Measurements from ENCODE around the gene PIK3IP1.
"Not testable (repeated sequence)": the region's sequence is repeated elsewhere in the genome, so short reads cannot be mapped to it uniquely, and the experiment has no call there.

Gene PIK3IP1

DNA sequence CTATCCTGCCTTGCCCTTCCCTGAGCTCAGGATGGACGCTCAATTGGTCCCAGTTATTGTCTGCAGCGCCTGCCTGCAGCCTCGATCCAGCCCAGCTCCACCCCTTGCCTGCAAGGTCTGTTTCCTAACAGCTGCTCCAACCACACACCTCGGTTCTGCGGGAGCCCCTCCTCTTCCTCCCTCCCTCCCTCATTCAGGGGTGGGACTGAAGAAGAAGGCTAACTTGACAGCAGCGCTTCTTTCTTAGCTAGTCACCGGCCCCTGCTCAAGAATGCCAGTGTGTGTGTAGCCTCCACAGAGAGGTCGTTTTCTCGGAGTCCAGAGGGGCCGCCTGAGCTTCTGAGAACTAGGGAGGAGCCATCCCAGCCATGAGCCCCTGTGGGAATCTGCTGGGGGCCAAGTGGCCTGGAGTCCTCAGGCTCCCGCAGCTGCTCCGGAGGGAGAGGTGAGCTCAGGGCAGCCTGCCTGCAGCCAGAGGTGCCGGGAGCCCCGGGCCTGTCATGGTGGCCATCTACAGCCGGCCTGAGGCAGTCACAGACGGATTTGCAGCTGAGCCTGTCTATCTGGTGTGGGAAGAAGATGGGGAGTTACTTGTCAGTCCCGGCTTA, 44.0 kb downstream of the PIK3IP1 start:
- peak; percentile 61 to 73 for DNase-seq

DNA sequence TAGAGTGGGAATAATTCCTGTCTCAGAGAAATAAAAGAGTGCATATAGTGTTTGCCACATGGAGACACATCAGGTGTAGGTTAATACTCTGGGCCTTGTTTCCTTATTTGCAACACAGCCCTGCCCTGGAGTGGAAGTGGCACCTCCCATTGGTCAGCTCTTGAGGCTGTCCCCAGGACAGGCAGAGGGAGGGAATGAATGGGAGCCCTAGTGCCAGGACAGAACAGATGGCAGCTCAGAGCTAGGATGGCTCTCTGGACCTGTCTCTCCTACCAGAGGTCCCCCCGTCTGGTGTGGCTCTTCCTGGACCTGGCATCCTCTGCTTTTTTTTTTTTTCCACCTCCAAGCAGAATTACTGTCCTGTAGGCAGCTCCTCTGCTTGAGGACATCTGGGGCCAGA, 44.6 kb downstream of the PIK3IP1 start:
- DNase-seq = no peak

DNA sequence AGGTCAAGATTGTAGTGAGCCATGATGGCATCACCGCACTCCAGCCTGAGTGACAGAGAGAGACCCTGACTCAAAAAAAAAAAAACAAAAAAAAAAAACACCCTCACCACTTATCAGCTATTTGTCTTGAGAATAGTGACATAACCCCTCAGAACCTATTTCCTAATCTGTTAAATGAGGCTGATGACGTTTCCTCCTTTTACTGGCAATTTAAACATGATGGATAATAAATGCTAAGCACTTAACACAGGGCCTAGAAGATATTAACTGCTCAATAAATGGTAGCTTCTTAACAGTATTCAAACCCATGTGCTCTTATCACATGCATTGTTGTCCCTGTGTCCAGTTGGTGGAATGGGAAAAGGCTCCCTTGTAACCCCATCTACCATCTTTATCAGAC, 45.6 kb downstream of the PIK3IP1 start:
- no peak for DNase-seq

DNA sequence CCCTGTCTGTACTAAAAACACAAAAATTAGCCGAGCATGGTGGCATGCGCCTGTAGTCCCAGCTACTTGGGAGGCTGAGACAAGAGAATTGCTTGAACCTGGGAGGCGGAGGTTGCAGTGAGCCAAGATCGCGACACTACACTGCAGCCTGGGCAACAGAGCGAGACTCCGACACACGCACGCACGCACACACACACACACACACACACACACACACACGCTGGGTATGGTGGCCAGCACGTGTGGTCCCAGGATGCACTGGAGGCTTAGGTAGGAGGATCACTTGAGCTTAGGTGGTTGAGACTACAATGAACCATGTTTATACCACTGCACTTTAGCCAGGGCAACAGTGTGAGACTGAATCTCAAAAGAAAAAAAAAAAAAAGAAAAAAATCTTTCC, 46.3 kb downstream of the PIK3IP1 start:
- not testable (repeated sequence) for DNase-seq

DNA sequence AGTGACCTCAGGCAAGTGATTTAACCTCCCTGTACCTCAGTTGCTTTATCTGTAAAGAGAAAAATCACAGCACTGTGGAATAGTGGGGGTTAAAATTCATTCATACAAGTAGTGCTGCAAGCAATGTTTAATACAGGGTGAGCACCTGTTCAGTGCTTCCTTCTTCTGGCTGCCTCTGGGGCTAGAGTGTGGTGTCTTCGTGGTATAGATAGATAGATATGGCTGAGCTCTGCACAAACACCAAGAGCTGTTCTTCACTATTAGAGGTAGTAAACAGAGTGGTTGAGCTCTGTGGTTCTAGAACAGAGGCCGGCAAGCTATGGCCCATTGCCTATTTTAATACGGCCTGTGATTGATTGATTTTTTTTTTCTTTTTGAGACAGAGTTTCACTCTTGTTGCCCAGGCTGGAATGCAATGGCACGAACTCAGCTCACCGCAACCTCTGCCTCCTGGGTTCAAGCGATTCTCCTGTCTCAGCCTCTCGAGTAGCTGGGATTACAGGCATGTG, 47.3 kb downstream of the PIK3IP1 start:
- DNase-seq = no peak

DNA sequence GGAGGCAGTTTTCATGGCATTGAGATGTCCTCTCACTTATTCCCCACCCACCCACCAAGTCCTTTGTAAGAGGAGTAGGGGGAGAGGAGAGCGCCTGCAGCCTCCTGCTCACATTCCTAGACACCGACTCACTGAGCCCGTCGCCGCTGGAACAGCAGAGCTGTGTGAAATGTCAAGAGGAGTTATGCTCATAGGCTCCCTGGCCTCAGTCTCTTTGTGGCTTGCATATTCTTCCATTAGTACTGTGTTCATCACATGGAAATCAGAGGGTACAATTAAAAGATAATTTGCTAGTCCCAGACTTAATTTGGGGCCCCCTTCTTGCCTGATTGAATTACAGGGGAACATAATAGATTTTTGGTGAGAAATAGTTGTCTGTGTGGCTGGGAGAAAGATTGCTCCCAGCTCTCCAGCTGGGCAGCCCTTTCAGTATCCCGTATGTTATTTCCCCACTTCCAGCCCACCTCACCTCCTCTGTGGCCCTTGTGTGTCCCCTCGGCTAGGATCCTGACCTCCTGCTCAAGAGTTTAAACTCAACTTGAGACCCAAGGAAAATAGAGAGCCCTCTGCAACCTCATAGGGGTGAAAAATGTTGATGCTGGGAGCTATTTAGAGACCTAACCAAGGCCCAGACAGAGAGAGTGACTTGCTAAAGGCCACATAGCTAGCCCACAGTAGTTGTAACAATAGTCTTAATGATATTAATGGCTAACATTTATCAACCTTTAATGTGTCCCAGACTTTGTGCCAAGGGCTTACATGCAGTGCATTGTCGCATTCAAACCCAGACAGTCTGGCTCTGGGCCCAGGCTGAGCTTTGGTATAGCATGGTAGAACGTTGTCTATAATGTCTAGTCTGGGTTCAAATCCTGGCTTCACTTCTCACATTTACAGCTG, 48.0 kb downstream of the PIK3IP1 start:
- no peak for DNase-seq

DNA sequence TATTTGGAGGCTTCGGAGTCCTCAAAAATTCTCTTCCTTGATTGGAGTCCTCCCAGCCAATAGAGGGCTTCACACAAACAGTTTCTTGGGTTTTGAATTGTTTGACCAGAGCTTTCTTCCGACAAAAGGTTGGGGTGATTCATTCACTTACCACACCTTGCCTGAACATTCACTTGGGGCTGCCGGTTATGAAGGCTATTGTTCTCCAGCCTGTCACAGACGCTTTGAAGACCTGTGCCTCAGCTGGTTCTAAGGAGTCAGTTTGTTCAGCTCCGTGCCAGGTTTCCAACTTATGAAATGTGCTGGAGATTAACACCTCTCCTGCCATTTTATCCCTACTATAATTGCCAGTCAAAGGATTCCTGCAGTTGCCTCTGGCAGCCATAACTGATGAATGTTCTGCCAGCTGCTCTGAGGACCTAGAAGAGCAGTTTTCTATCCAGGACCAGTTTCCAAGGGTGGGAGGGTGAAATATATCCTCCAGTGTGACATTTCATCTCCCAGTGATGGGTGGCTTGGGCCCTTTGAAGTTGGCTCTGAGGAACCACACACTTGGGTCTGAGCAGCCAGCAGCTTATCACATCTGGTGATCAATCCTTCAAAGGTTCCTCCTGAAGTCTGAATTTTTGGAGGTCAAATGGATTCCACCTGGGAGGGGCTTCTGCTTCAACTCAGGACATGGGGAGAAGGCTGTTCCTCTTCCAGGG, 48.8 kb downstream of the PIK3IP1 start:
- DNase-seq = no peak

DNA sequence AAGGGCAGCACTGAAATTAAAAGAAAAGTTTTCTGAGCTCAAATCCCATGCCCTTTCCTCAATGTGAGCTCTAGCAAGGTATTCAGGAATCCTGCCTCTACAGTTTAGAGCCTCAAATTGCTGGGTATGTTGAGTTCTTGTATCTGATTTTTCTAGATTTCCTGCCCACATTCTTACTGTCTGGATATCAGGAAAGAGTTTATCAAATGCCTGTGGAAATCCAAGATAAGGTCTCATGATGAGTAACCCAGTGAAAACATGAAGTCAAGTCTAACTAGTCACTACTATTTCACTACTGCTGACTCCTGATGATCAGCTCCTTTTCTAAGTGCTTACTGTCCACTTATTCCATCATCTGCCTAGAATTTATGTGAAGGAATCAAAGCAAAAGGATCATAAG, 50.4 kb downstream of the PIK3IP1 start:
- DNase-seq = no peak

DNA sequence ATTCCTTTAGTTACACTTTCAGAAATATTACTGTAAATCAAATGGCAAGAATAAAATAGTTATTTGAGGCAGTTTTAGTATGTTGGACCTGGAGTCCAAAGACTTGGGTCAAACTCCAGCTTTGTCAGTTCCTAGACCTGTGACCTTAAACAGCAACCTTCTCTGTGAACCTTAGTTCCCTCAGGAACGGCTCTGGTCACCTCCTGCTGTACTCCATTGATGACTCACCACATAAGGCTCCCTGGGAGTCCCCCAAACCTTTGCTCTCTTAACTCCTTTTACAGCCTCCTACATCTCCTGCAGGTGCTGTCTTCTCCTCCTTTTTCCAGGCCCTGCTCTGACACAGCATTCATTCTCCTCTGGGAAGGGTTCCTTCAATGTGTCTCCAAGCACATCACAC, 51.1 kb downstream of the PIK3IP1 start:
- DNase-seq = no peak

DNA sequence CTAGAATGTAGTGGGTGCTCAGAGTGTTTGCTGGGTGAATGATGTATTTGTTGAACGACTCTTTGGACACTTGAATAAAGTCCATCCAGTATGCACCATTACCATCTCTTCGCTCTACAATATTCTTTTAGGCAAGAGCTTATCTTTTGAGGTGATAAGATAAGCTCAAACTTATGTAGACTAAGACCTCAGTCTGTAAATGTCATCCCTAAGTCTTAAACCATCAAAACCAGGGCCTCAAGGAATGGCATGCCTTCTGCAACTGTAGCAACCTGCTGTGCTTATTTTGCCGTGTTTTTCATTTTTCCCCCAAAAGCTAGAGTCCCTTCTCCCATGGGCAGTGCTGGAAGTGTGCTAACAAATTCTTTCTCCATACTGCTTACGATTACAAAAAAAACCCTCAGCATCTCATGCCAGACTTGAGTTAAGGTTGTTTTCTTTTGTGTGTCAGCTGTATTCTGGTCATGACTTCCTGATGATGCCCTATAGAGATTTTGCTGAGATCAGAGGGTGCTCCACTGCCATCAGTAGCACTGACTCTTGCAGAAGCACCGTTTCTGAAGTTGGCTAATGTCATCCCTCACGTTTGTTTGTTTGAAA, 52.4 kb downstream of the PIK3IP1 start:
- DNase-seq = no peak

DNA sequence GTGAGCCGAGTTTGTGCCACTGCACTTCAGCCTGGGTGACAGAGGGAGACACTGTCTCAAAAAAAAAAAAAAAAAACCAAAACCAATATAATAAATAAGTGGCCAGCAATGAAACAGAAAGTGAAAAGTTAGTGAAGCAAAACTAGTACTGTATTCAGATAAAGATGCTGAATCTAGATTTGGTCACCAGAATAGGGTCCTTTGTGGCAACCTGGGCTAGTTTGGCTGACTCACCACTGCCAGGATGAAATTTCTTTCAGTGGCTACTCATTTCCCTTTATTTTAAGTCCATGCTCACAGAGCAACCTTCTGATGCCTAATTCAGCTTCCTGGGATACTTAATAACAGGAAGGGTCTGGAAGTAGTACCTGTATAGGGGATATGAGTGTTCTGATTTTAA, 54.2 kb downstream of the PIK3IP1 start:
- no peak for DNase-seq

DNA sequence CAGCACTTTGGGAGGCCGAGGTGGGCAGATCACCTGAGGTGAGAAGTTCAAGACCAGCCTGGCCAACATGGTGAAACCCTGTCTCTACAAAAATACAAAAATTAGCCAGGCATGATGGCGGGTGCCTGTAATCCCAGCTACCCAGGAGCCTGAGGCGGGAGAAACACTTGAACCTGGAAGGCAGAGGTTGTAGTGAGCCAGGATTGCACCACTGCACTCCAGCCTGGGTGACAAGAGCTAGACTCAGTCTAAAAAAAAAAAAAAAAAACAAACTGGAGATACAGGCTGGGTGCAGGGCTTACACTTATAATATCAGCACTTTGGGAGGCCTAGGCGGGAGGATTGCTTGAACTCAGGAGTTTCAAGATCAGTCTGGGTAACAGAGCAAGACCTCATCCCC, 56.2 kb downstream of the PIK3IP1 start:
- DNase-seq = not testable (repeated sequence)

DNA sequence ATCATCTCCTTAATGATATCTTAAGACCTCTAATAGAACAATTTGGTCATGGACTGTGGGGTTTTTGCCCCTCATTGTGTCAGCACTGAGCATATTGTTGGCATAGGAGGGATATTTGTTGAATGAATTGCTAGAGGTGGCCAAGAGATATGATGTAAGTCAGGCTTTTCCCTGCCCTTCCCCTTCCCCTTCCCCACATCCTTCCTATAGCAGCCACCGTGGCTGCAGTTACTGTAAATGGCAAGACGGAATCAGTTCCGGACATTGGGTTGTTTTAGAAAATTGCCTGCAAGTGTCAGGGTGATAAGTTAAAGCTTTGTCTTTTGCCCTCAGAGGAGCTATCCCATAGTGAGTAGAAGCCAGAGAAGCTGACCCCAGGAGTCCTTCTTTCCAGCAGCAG, 57.2 kb downstream of the PIK3IP1 start:
- peak; percentile 26 to 64 for DNase-seq

DNA sequence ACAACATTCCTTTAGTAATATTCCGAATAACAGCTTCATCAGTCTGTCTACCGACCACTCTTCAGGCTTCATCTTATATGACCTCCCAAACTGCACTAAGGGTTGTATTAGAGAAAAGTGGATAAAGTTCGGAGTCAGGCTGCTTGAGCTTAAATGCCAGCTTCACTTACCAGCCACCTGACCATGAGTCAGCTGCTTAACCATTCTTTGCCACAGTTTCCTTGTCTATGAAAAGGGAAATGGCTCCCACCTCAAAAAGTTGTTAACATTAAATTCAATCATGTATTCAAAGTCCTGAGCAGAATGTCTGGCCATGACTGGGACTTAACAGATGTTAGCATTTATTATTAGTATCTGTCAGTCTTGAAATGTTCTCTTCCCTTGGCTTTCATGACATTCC, 59.3 kb downstream of the PIK3IP1 start:
- no peak for DNase-seq
